Right renal cortex interstitium (tissue), 3 donors: ENCODE data around the gene PHEX. TPM values are rescaled to one million over a fixed set of nuclear protein-coding genes. Genes with fewer than 3 reads are reported as not detected.

Experiments
- DNase-seq, 3 donors: peaks; one replicate each; pipeline ENCODE4 v3.0.0-alpha.2; 2013; ENCODE audit warnings: low read depth in 3 of 3, low spot score in 2 of 3
- polyA plus RNA-seq, 3 donors: library from polyadenylated mRNA; unstranded; fragments of 120-200 nt; gene quantifications; one replicate each; pipeline ENCODE4 v1.2.1, GENCODE V29; 2013; ENCODE audit not compliant: insufficient read length in 3 of 3

The PHEX gene
- under 1 TPM; 0.31 to 0.40 (median 0.37) TPM for polyA plus RNA-seq

DNA sequence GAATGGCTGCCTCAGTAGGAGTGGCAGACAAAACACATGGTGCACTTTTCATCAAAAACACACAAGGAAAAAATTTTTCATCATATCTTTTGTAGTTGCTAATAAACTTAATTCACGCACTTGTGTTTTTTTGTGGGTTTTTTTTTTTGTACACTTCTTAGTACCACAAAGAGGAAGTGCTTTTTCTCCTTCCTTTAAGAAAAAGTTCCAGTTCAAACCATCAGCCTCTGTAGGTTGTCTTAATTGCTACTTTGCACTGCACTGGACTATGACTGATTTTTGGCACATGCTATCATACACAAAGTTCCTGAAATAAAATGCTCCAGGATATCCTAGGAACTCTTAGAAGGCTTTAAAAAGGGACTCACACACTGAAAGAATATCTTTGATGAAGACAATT, at the start of gene PHEX:
Gene PHEX (plus strand): TSS at position 242 of the 400 bp plus-strand sequence. CDS start 681 bp downstream, outside the sequence.
- no peak for DNase-seq

DNA sequence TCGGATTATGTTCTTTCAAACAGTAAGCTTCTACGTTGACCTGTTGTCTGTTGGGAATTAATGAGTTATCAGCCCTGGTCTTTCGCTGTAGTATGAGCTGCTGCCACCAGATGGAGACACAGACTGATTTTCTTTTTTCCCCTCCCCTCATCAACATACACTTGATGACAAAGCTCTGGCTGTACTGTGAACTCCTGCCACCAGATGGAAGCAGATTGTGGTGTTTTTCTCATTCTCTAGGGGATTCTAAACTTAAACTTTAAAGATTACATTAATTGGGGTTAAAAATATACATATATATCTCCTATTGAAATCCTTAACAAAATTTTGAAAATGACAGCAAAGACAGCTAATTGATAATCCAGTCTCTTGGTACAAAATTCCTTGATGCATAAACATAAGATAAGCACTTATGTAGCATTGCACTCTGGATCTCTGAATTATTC, 46.8 kb upstream of the PHEX start:
- DNase-seq, result peak; percentile 41 to 47 (median 44)

DNA sequence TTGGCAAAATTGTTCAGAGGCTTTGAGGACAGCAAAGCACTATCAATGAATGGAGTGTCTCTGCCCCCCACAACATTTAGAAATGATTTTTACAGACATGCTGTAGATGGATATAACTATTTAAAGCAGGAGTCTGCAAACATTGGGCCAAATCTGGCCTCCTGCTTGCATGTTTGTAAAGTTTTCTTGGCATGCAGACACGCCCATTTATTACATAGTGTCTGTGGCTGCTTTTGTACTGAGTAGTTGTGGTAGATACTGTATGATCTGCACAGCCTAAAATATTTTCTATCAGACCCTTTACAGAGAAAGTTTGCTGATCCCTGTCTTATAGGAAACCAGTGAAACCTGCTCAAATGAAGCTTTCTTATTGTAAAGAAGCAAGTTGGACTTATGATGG, 45.5 kb upstream of the PHEX start:
- no peak for DNase-seq

DNA sequence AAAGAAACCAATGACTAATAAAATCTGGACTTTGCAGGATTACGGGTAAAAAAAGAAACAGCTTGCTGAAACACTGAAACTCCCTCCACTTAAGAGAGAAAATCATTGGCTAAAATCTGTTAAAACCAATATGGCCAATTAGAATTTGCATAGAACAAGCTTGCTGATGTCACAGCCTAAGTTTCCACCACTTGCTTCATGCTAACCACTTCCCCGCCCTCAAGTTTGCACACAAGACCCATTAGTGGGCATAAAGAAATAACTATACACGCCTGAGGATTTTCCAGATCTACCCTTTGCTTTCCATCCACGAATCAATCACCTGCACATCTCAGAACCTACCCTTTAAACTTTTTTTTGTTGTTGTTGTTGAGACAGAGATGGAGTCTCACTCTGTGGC, 42.7 kb upstream of the PHEX start:
- DNase-seq, result no peak

DNA sequence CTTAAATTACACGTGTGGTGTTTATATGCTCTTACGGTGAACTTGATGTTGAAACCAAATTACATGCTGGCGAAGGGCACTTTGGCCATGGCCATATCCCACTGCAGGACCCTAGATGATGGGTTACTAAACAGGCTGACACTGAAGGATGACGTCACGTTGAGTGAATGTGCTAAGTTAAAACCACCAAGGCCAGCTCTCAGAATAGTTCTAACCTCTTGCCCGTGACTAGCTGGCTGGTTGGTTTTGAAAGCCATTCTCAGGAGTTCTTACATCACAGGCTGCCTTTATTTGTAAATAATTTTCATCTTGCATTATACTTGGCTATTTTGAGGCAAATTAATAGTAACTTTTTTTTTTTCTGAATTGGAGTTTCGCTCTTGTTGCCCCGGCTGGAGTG, 41.3 kb upstream of the PHEX start:
- no peak for DNase-seq

DNA sequence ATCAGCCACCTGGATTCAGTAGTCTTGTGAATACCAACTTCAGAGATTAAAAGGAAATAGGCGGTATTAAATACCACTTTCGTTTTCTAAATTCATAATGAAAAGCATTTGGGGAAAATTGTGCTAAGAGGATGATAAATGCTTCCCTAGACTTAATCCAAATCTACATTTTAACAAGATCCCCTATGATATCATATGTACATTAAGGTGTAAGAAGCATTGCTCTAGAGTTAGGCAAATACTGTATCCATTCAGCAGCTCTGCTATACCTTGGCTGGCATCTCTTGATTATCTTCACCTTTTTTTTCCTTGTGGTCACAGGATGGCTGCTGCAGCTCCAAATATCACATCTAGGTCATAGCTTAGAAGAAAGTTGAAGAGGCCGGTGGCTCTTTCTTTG, 40.6 kb upstream of the PHEX start:
- no peak for DNase-seq

DNA sequence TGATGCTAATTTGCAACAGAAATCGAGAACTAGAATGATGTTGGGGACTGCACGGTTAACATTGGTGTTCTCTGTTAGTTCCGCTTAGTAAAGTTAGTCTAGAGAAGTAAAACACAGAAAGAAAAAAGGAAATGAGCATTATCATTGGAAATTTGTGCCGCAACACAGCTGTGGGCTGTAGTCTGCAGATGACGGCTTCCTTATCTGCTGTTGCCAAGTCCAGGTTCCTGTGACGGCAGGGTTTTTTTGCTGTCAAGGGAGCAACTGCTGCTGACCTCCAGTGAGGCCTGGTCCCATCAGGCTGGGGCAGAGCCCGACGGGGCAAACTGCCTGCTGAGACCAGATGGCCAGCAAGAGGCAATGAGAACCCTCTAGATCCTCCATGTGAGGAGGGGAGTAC, 38.9 kb upstream of the PHEX start:
- no peak for DNase-seq

DNA sequence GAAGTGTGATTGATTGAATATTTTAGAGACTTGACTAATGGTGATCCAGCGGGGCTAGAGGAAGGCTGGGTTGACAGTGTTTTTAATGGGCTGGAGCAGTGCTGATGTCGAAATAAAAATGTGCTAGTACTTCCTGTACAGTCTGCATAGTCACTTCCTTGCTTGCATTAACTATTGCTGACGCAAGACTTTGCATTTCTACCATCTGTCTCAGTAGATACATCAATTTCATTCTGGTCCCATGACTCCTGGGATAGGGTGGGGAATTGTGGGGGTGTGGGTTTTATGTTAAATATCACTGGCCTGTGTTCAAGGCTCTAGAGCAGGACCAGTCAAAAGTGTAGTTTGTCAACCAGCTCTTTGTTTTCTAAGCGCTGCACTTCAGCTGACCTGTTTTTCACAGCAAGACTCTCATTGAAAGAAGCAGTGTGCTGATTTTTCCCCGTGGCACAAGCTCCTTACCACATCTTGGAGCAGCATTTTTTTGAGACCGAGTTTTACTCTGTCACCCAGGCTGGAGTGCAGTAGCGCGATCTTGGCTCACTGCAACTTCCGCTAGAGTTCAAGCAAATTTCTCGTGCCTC, 35.2 kb upstream of the PHEX start:
- DNase-seq, result no peak

DNA sequence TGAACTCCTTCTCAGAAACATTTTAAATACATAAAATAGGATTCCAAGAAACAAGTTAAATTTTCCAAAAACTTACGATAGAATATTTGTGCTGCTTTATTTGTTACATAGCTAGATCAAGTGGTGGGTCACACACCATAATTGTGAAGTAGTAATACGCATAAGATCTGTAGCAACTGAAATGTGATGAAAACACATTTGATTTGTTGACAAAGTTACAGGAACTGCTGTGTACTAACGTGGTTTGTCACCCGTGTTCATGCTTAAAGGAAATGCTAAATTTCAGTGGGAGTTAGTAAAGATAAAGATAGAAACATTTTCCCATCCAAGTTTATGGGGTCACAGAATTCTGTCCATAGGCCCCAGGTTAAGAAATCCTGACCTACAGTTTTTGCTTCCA, 34.1 kb upstream of the PHEX start:
- DNase-seq, result no peak

DNA sequence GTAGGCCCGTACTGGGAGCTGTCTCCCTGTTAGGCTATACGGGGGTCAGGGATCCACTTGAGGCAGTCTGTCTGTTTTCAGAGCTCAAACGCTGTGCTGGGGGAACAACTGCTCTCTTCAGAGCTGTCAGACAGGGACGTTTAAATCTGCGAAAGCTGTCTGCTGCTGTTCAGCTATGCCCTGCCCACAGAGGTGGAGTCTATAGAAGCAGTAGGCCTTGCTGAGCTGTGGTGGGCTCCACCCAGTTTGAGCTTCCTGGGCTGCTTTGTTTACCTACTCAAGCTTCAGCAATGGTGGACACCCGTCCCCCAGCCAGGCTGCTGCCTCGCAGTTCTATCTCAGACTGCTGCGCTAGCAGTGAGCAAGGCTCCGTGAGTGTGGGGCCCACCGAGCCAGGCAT, 27.3 kb upstream of the PHEX start:
- no peak for DNase-seq

DNA sequence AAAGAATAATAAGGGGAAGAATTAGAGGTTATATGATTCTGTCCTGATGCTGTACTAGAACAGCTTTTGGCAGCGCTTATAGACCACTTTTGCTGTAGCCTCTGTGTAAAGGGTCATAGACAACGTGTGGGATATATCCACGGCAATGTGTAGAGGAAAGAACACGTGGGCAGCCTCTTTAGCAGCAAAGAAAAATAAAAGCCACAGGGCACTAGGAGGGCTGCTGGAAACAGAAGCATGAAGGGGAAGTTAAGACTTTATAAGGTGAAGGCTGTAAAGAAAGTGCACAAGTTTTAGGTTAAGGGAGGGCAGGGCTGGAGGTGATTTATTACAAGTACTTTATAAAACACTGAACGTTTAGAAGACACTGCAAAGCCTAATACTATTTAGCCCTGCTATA, 20.1 kb upstream of the PHEX start:
- DNase-seq, result no peak

DNA sequence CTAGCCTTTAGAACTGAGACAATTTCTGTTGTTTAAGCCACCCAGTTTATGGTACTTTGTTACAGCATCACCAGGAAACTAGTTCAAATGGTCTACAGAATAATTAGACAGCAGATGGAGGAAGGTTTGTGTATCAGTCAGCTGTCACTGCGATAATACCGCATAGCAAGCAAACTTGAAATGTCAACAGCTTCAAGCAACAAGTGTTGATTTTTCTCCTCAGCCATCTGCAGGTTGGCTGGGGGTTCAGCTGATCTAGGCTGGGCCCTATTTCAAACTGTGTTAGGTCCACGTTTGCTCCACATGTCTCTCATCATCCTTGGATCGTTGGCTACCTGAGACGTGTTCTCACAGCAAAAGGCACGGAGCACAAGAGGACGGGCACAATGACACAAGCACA, 19.2 kb upstream of the PHEX start:
- no peak for DNase-seq

DNA sequence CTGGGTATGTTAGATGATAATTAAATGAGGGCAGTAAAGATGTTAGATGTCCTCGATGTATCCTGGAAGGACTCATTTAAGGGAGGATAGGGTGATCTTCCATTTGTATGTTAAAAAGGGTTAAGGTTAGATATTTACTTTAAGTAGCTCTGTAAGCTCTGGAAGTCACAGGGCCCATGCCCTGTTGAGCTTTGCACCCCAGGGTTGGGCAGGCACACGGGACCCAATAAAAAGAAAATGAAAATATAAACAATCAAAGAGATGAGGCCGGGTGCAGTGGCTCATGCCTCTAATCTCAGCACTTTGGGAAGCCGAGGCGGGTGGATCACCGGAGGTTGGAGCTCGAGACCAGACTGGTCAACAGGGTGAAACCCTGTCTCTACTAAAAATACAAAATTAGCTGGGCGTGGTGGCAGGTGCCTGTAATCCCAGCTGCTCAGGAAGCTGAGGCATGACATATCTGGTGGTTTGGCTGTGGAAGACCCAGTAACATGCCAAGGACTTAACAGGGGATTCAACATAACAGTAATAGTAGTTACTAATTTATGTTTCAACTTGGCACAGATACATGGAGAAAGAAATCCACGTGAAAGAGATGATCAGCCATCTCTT, 16.9 kb upstream of the PHEX start:
- no peak for DNase-seq

DNA sequence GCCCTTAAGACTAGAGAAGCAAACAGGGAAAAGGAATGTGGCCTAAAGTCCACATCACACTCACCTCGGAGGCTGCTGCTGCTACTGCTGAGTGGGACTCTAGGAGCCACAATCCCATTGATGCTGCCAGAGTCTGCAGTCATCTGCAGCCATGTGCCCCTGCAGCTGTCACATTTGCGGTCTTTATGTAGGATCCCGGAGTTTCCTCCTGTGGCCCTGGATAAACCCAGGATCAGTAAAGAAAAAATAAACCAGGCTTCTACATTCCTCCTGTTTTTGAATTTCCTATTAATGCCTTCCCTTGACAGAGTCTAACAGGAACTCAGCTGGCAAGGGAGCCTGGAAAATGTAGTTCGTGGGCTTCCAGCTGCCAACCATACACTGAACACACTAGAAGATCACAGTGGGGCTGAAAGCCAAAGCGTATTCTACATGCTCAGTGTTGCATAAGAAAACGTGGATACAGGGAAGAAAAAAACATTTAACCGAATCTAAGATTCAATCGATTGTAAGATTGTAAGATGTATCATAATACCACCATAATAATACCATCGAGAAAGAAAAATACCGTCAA, 10.3 kb upstream of the PHEX start:
- no peak for DNase-seq

DNA sequence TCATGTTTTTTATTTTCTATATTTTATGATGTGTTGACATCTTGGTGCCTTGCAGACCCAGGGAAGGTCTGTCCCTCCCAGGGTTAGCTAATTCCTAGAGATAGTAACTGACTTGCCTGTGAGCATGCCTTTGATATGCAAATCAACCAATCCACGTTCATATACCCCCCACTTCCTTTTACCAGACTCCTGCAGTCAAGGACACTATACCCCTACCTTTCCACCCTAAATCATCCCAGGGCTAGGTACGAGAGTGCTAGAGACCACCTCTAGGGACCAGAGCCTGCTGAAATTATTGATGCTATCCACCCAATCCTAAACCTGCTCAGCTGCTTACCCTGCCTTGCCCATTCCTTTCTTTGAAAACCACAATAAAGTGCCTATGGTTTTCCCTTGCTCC, 7.5 kb upstream of the PHEX start:
- DNase-seq, result no peak

DNA sequence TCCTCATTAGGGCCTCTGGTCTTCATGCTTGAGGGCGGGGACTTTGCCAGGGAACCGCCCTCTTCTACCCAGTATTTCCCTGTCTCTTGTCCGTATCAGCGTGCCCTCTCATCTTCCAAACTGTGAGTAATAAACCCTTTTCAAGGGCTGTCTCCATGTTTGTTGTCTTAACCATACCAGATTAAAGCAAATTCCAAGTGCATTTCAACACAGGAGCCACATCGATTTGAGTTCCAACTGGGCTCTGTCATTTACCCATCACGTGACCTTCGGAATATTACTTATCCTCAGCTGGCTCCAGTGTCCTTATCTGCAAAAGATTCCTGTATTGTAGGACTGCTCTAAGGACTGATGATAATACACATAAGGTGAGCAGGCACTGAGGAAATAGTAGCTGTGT, 6.4 kb upstream of the PHEX start:
- DNase-seq, result no peak

DNA sequence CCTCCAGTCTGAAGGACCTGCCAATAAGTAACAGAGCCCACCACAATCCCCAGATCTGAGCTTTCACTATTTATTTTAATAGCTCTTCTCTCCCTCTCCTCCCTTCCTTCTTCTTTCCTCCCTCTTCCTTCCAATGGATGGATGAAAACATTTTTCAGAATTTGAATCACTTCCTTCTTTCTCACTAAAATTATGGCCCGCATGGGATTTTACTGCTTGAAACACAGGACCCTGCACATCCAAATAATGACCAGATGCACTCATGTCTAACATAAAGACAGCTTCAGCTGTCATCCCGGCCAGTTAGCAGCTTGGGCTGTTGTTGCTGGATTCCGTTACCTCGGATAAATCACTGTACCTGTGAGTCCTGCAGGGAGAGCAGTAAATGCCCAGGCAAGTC, 5.4 kb upstream of the PHEX start:
- no peak for DNase-seq

DNA sequence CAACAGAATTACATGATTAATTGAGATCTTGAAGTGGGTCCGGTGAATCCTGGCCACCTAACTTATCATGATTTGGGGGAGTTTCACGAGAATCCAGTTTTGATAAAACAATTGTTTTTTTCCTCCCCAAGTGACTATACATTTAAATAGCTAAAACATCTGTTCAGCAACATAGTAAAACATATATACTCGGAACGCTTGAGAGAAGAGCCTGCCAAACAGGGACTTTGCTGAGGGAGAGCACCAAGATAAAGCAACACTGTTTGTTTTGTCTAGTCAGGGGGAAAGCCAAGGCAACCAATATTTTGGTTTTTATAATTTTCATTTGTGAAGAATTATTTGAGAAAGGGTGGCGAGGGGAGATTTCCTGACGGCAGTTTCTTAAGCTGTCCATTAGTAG, 381 bp downstream of the PHEX start:
- no peak for DNase-seq

DNA sequence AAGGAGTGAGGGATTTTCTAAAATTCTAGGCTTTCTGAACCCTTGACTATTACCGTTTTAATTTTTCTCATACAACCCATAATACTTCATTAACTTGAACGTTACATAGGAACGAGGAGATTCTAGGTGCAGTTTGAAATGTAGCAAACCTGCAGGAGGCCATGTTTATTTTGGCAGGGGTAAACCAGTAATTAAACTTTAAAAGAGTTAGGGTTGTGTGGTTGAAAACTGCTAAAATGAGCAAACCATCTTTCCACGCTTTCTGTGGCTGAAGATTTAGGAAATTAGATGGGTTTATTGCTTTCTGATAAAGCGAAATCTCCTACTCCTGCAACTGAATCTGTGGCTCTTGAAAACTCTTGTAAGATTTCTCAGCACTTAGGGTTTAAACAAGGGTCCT, 1.7 kb downstream of the PHEX start:
- no peak for DNase-seq

DNA sequence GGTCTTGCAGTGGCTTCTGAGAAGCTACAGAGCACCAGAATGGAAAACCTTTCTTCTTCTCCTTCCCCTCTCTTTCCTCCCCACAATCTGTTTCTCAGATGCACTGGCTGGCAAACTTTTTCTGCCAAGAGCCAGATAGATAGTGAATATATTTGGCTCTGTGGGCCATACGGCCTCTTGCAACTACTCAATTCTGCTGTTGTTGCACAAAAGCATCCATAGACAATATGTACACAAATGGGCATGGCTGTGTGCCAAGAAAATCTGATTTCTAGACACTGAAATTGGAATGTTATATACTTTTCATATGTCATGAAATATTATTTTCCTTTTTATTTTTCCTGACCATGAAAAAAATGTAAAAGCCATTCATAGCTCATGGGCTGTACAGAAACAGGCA, 3.1 kb downstream of the PHEX start:
- DNase-seq, result no peak

DNA sequence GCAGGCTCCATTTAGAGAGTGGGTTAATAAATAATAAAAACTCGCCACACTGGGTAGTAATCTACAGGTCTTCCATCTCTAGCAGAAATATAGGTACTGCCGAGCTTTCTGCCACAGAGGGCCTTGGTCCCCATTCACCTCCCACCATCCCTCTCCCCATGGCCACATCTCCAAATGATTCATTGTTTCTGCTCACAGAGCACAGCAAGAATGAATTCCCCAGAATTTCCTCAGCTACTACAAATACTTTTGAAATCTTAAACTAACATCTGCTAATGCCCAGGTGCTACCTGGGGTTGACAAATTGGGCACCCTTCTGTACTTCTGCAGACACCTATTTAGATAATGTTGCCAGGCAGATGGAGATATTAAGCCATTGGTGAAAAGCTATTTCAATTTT, 5.1 kb downstream of the PHEX start:
- no peak for DNase-seq

DNA sequence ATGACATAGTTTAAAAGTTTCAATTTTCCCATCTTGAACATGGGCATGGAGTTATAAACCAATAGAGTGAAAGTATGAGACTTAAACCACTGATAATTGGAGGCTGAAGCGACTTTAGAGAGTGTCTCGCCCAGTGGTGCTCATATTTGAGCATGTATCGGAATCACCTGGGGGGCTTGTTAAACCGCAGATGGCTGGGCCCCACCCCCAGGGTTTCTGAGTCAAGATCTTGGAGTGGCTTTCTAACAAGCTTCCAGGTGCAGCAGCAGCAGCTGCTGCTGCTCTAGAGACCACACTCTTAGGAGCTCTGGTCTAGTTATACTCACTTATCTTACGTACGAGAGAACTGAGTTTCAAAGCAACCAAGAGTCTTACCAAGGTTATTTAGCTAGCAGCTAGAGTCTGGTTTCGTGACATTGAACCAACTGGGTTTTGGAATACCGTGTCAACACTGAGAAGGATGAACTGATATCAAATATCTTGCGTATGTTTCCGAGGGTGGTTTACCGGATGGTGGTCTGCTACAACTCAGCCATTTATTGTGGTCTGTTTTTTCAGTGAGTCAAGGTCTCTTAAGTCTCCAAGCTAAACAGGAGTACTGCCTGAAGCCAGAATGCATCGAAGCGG, 5.9 kb downstream of the PHEX start:
- DNase-seq, result no peak
